ENCODE measurements around the gene STK39. TPM values are rescaled to one million over a fixed set of nuclear protein-coding genes. Genes with fewer than 3 reads are reported as not detected.
A peak's percentile ranks its signal among the peaks of the same experiment; 100 is the strongest.
"Not testable (repeated sequence)": the region's sequence is repeated elsewhere in the genome, so short reads cannot be mapped to it uniquely, and the experiment has no call there.

Gene STK39
- total RNA-seq = 10 to 100 TPM; 43.1 TPM

DNA sequence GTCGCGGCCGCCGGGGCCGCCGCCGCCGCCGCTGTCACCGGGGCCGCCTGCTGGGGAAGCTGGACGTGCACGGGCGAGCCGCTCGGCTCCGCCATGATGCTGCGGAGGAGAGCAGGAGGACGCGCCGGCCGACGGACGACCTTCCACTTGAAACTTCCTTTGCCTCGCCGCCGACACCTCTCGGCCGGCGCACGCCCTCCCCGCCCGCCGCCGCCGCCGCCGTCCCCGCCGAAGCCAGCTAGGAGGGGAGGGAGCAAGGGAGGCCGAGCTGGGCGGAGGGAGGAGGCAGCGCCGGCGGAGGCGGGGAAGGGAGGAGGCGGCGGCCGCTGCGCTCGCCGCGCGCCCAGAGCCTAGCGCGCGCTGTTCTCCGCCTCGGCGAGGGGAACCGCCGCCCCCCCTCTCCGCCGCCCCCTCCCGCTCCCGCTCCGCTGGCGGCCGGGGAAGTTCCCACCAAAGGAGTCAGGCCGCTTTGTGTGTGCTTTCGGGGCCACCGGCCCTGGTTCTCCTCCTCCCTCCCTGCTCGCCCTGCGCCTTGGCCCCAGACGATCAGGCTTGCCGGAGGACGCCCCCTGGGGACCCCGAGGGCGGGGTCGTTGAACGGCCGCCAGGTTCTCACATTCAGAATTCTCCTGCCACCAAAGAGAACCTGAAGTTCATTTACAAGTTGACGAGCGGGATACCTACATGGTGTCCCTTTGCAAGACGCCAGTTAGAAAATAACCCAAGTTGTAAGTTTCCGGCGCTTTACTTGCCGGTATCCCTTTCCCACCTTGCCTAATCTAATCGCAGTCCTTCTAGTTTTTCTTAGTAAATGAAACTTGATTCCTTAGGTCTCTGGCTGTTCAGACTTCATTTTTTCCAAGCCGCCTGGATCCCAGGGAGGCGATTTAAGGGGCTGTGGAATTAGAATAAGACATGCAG, at the start of gene STK39:
Gene STK39, minus strand, starts transcription at position 255 of the 921 bp plus-strand sequence. Its CDS starts 160 bp downstream, at position 95.
- Mint-ChIP-seq H3K4me1 (ENCODE audit: low read depth) (peaks cover 35% of the 10 kb centered on the region), H3K27ac (peak within 1 kb of the TSS; percentile 88), H3K36me3 (ENCODE audit: low read depth) (peaks cover 4% of the 10 kb centered on the region), H3K9me3 (no peaks in the 10 kb centered on the region), H3K27me3 (ENCODE audit: low read depth) (peaks cover 3% of the 10 kb centered on the region), H3K4me3 (peak within 1 kb of the TSS; percentile 88)
- intact Hi-C loops (cut with micrococcal nuclease) = loop anchor here (1.0 to 10.0 kb wide), 3 partner anchors 86 to 645 kb away; partner anchors contain the start of genes CERS6 and SPC25
- DNase-seq = peak; percentile 73
- CTCF ChIA-PET = interaction anchor here (0.5 kb wide), 1 partner anchor 241 kb away, joined by 3 read pairs; no protein-coding TSS in a partner anchor

DNA sequence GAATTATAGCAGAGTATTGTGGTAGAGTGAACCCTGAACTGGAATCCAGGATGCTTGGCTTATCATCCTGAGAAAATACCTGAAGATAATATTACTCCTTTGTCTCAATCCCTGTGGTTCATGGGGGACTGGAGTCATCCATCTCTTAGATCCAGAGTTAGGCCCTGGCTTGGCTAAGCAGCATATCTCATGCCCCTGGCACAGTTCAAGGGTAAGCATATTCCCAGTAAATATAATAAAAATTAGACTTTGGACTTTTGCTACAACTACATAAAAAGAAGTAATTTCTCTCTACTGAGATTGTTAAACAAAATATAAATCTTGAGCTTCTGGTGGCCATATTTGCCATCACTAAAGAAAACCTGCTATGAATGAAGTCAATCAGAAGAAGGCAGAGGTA, 47.7 kb upstream of the STK39 start:
- DNase-seq = no peak
- Mint-ChIP-seq H3K9me3 (no peaks in the 10 kb centered on the region), H3K27ac (no peak overlapping the region), H3K27me3 (ENCODE audit: low read depth) (no peaks in the 10 kb centered on the region), H3K36me3 (ENCODE audit: low read depth) (no peaks in the 10 kb centered on the region), H3K4me3 (no peak overlapping the region), H3K4me1 (ENCODE audit: low read depth) (no peaks in the 10 kb centered on the region)
- intact Hi-C loops (cut with micrococcal nuclease) = no loop called here
- CTCF ChIA-PET = interaction anchor here (0.6 kb wide), 1 partner anchor 177 kb away, joined by 5 read pairs; no protein-coding TSS in a partner anchor

GRCh38 chr2:168294409-168294808, 47.0 kb upstream of the STK39 start:
- intact Hi-C loops (cut with micrococcal nuclease) = no loop called here
- no peaks in the 10 kb centered on the region for H3K36me3 Mint-ChIP-seq (ENCODE audit: low read depth)
- no peaks in the 10 kb centered on the region for H3K9me3 Mint-ChIP-seq
- no peak for DNase-seq
- H3K27me3 Mint-ChIP-seq (ENCODE audit: low read depth) = no peaks in the 10 kb centered on the region
- no peak overlapping the region for H3K4me3 Mint-ChIP-seq
- H3K4me1 Mint-ChIP-seq (ENCODE audit: low read depth) = no peaks in the 10 kb centered on the region
- CTCF ChIA-PET = interaction anchor here (0.6 kb wide), 1 partner anchor 176 kb away, joined by 5 read pairs; no protein-coding TSS in a partner anchor
- H3K27ac Mint-ChIP-seq = no peak overlapping the region

- intact Hi-C loops (cut with micrococcal nuclease) = no loop called here
- CTCF ChIA-PET = interaction anchor here (0.6 to 0.8 kb wide), 2 partner anchors 195 to 1755 kb away, joined by 3 to 4 read pairs; no protein-coding TSS in a partner anchor
- Mint-ChIP-seq H3K4me3 (no peak overlapping the region), H3K4me1 (ENCODE audit: low read depth) (no peaks in the 10 kb centered on the region), H3K27ac (no peak overlapping the region), H3K36me3 (ENCODE audit: low read depth) (no peaks in the 10 kb centered on the region), H3K9me3 (no peaks in the 10 kb centered on the region), H3K27me3 (ENCODE audit: low read depth) (no peaks in the 10 kb centered on the region)
- DNase-seq = no peak
Observed at GRCh38 chr2:168293766-168294165, 46.4 kb upstream of the STK39 start.

DNA sequence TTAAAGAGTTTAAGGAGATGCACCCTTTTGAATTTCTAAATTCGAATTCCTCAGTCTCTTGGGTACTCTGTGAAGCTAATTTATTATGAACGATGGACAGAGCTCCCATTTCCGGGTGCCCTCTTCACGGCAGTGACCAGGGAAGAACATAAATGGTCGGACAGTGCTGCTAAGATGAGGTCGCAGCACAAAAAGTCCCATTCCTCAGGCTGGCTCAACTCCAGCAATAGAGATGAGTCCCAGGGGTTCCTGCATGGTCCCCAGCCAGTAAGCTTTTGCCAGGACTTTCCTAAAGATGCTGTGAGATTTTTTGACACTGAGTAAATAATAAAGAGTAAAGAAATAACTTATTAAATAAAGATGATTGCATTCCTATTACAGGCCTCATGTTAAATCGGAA, 43.0 kb upstream of the STK39 start:
- no peaks in the 10 kb centered on the region for H3K36me3 Mint-ChIP-seq (ENCODE audit: low read depth)

GRCh38 chr2:168289880-168290279, 42.5 kb upstream of the STK39 start:
- CTCF ChIA-PET = interaction anchor here (0.6 kb wide), 1 partner anchor 45 kb away, joined by 4 read pairs; no protein-coding TSS in a partner anchor
- Mint-ChIP-seq H3K4me3 (no peak overlapping the region), H3K27ac (no peak overlapping the region)

More for the DNA sequence above, 43.0 kb upstream of the STK39 start:
- CTCF ChIA-PET = interaction anchor here (0.6 kb wide), 1 partner anchor 44 kb away, joined by 4 read pairs; no protein-coding TSS in a partner anchor
- Mint-ChIP-seq H3K27me3 (ENCODE audit: low read depth) (no peaks in the 10 kb centered on the region), H3K27ac (no peak overlapping the region), H3K4me3 (no peak overlapping the region), H3K4me1 (ENCODE audit: low read depth) (no peaks in the 10 kb centered on the region), H3K9me3 (no peaks in the 10 kb centered on the region)
- intact Hi-C loops (cut with micrococcal nuclease) = no loop called here
- no peak for DNase-seq

DNA sequence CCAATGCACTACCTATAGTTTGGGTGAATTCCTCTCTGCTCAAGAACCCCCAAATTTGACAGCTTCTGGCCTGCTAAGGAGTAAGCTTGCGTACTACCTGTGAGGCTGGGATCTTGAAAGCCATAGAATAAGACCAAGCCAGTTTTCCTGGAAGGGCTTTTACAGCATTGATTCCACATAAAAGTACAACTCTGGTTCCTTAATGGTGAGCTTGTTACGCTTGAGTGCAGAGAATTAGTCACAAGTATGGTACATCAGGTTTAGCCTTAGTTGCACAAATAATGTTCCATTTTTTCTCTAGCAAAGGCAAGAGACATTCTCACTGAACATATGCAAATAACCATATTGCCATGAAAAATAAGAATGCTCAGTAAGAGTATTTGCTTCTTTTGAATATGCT, 39.1 kb upstream of the STK39 start:
- no peak overlapping the region for H3K4me3 Mint-ChIP-seq
- H3K36me3 Mint-ChIP-seq (ENCODE audit: low read depth) = no peaks in the 10 kb centered on the region
- no peaks in the 10 kb centered on the region for H3K27me3 Mint-ChIP-seq (ENCODE audit: low read depth)

More at GRCh38 chr2:168289880-168290279, 42.5 kb upstream of the STK39 start:
- DNase-seq = no peak
- Mint-ChIP-seq H3K27me3 (ENCODE audit: low read depth) (no peaks in the 10 kb centered on the region), H3K4me1 (ENCODE audit: low read depth) (no peaks in the 10 kb centered on the region), H3K36me3 (ENCODE audit: low read depth) (no peaks in the 10 kb centered on the region), H3K9me3 (no peaks in the 10 kb centered on the region)
- intact Hi-C loops (cut with micrococcal nuclease) = no loop called here

DNA sequence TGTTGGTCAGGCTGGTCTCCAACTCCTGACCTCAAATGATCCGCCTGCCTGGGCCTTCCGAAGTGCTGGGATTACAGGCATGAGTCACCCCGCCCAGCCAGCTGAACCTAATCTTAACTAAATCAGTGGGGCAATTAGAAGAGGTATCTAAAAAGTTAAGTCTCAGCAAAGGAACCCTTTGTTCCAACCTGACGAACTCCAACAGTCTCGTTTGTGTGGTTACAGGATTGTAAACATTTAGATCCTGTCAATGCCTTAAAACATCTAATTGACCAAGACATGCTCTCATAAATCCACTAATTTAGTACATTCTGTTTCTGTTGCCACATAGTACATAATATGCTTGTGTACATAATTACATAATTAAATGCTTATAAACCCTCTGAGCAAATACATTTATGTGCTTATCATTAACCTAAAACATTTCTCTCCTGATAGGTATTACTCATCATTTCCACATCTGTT, 31.1 kb upstream of the STK39 start:
- no peaks in the 10 kb centered on the region for H3K4me1 Mint-ChIP-seq (ENCODE audit: low read depth)
- no peak overlapping the region for H3K27ac Mint-ChIP-seq
- no peaks in the 10 kb centered on the region for H3K27me3 Mint-ChIP-seq (ENCODE audit: low read depth)
- no peak overlapping the region for H3K4me3 Mint-ChIP-seq
- H3K36me3 Mint-ChIP-seq (ENCODE audit: low read depth) = no peaks in the 10 kb centered on the region
- intact Hi-C loops (cut with micrococcal nuclease) = no loop called here
- H3K9me3 Mint-ChIP-seq = no peaks in the 10 kb centered on the region
- CTCF ChIA-PET = no interaction called here
- no peak for DNase-seq

More for the DNA sequence above, 39.1 kb upstream of the STK39 start:
- CTCF ChIA-PET = no interaction called here
- intact Hi-C loops (cut with micrococcal nuclease) = no loop called here
- Mint-ChIP-seq H3K27ac (no peak overlapping the region), H3K9me3 (no peaks in the 10 kb centered on the region), H3K4me1 (ENCODE audit: low read depth) (no peaks in the 10 kb centered on the region)
- no peak for DNase-seq

GRCh38 chr2:168277276-168277675, 29.9 kb upstream of the STK39 start:
- CTCF ChIA-PET = no interaction called here
- no peaks in the 10 kb centered on the region for H3K27me3 Mint-ChIP-seq (ENCODE audit: low read depth)
- H3K4me1 Mint-ChIP-seq (ENCODE audit: low read depth) = no peaks in the 10 kb centered on the region
- H3K9me3 Mint-ChIP-seq = no peaks in the 10 kb centered on the region
- no peak overlapping the region for H3K4me3 Mint-ChIP-seq
- no peaks in the 10 kb centered on the region for H3K36me3 Mint-ChIP-seq (ENCODE audit: low read depth)
- no peak overlapping the region for H3K27ac Mint-ChIP-seq
- no peak for DNase-seq
- intact Hi-C loops (cut with micrococcal nuclease) = no loop called here

DNA sequence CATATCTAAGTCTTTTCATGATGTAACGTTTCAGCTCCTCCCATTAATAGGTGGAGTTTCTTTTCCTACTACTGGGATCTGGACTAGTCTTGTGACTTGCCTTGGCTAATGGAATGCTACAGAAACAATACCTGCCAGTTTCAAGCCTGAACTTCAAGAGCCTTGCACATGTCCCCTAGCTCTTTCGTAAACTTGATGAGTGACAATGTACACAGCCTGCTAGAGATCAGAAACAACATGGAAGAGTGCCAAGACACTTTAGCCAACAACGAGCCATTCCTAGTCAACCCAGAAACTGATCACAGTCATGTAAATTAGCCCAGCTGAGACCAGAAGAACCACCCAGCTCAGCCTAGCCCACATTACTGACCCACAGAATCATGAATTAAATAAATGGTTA, 24.8 kb upstream of the STK39 start:
- intact Hi-C loops (cut with micrococcal nuclease) = no loop called here
- Mint-ChIP-seq H3K36me3 (ENCODE audit: low read depth) (no peaks in the 10 kb centered on the region), H3K27me3 (ENCODE audit: low read depth) (no peaks in the 10 kb centered on the region), H3K4me1 (ENCODE audit: low read depth) (no peaks in the 10 kb centered on the region), H3K9me3 (no peaks in the 10 kb centered on the region), H3K27ac (no peak overlapping the region), H3K4me3 (no peak overlapping the region)
- no peak for DNase-seq
- CTCF ChIA-PET = no interaction called here

DNA sequence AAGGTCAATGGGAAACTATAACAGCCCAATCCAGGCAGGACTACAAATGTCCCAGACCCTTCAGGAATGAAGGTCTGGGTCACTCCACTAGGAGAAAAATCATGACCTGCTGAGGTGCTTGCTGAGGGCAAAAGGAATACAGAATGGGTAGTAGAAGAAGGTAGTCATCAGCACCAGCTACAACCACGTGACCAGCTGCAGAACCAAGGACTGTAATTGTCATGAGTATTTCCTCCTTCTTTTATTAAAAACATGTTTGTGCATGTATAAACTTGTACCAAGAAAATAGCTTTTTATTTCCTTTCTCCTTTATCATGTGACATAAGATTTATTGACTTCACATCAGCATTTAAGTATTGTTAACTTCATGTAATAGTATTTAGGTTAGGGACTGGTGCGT, 15.5 kb upstream of the STK39 start:
- DNase-seq; intact Hi-C loops (cut with micrococcal nuclease); H3K27me3 Mint-ChIP-seq (ENCODE audit: low read depth); H3K4me3 Mint-ChIP-seq; H3K36me3 Mint-ChIP-seq (ENCODE audit: low read depth); H3K4me1 Mint-ChIP-seq (ENCODE audit: low read depth); H3K27ac Mint-ChIP-seq; CTCF ChIA-PET: not testable (repeated sequence)
- H3K9me3 Mint-ChIP-seq = peaks cover 14% of the 10 kb centered on the region

GRCh38 chr2:168256448-168256847, 9.1 kb upstream of the STK39 start:
- no peak for DNase-seq
- Mint-ChIP-seq H3K27ac (no peak overlapping the region), H3K4me1 (ENCODE audit: low read depth) (no peaks in the 10 kb centered on the region), H3K9me3 (peaks cover 14% of the 10 kb centered on the region), H3K4me3 (no peak overlapping the region), H3K36me3 (ENCODE audit: low read depth) (peaks cover 1% of the 10 kb centered on the region), H3K27me3 (ENCODE audit: low read depth) (no peaks in the 10 kb centered on the region)
- intact Hi-C loops (cut with micrococcal nuclease) = loop anchor here (10.0 kb wide), 1 partner anchor 428 kb away; no protein-coding TSS in a partner anchor
- CTCF ChIA-PET = no interaction called here

Measured in activated naive CD4-positive, alpha-beta T cell treated with anti-CD3 and anti-CD28 coated beads for 36 hours (primary cell).